GM12878 (cell line): ENCODE results near the gene ZNF765.

ENCODE experiments used
- ASH2L ChIP-seq: fragments of 300-600, 200-600 bp; sonication (generic); IDR thresholded peaks from 2 replicates; pipeline ENCODE4 v1.6.1; 2017; ENCODE audit warnings: low read depth, mild to moderate bottlenecking, borderline replicate concordance
- CTCF ChIP-seq, 3 experiments: IDR thresholded peaks in 2 of 3; conservative IDR thresholded peaks in 1 of 3; 2 replicates each; pipeline ENCODE4 v1.5.1; 2011; ENCODE audit warnings: low read depth in 3 of 3, low read length in 3 of 3, mild to moderate bottlenecking in 3 of 3, control low read depth in 2 of 3, moderate library complexity in 2 of 3, inconsistent platforms in 1 of 3, mixed read lengths in 1 of 3; ENCODE audit not compliant: control insufficient read depth in 2 of 3, insufficient read depth in 1 of 3; ENCODE audit errors: extremely low read depth in 1 of 3
- ESRRA ChIP-seq: IDR thresholded peaks from 2 replicates; pipeline ENCODE4 v1.6.1; 2012; ENCODE audit warnings: mild to moderate bottlenecking, low read length, improper control_type of control experiment
- ETV6 ChIP-seq, 2 experiments: fragments of 450-650 bp in 1 of 2; IDR thresholded peaks in 1 of 2; conservative IDR thresholded peaks in 1 of 2; 2 replicates each; pipeline ENCODE4 v1.6.1; 2014; ENCODE audit warnings: antibody characterized with exemption in 1 of 2, borderline replicate concordance in 1 of 2, low read depth in 1 of 2, mild to moderate bottlenecking in 1 of 2, moderate library complexity in 1 of 2
- MAX ChIP-seq: IDR thresholded peaks from 2 replicates; pipeline ENCODE4 v1.6.1; 2012; ENCODE audit warnings: low read depth, low read length, improper control_type of control experiment
- PKNOX1 ChIP-seq: fragments of 450-650 bp; IDR thresholded peaks from 2 replicates; pipeline ENCODE4 v1.6.1; 2016; ENCODE audit warnings: mild to moderate bottlenecking
- SIX5 ChIP-seq: IDR thresholded peaks from 2 replicates; pipeline ENCODE4 v1.6.1; 2011; ENCODE audit warnings: mild to moderate bottlenecking, low read depth, low read length, moderate library complexity; ENCODE audit not compliant: severe bottlenecking
- SMAD1 ChIP-seq: fragments of 450-650 bp; IDR thresholded peaks from 2 replicates; pipeline ENCODE4 v1.6.1; 2018; ENCODE audit warnings: mild to moderate bottlenecking, low read depth; ENCODE audit not compliant: partially characterized antibody
- SREBF1 ChIP-seq: IDR thresholded peaks from 2 replicates; pipeline ENCODE4 v1.6.1; 2012; ENCODE audit warnings: mild to moderate bottlenecking, low read length
- TCF12 ChIP-seq: IDR thresholded peaks from 2 replicates; pipeline ENCODE4 v1.6.1; 2011; ENCODE audit warnings: low read depth, mild to moderate bottlenecking, low read length
- YY1 ChIP-seq: IDR thresholded peaks from 2 replicates; pipeline ENCODE4 v1.6.1; 2011; ENCODE audit warnings: low read depth, mild to moderate bottlenecking, low read length
- ZBTB33 ChIP-seq: fragments of 450-650 bp; IDR thresholded peaks from 2 replicates; pipeline ENCODE4 v1.6.1; 2017; ENCODE audit warnings: mild to moderate bottlenecking
- ZNF24 ChIP-seq: fragments of 450-650 bp; IDR thresholded peaks from 2 replicates; pipeline ENCODE4 v1.6.1; 2017; ENCODE audit warnings: antibody characterized with exemption, mild to moderate bottlenecking

GRCh38 chr19:53396525-53396868 lies 1.5 kb downstream of the ZNF765 start:
- TF ChIP-seq MAX (no peak), CTCF (IDR thresholded peaks at IDR 0.05 in 2 of 3, conservative IDR thresholded peaks at IDR 0.05 in 1 of 3; ENCODE audit: control insufficient read depth in 2 of 3, extremely low read depth in 1 of 3, insufficient read depth in 1 of 3, low read depth in 3 of 3, low read length in 3 of 3) (no peak), TCF12 (no peak), ZBTB33 (no peak), ZNF24 (no peak), YY1 (no peak), SMAD1 (no peak), SIX5 (no peak), ETV6 (conservative IDR thresholded peaks at IDR 0.05 in 1 of 2, IDR thresholded peaks at IDR 0.05 in 1 of 2; ENCODE audit: borderline replicate concordance in 1 of 2, low read depth in 1 of 2) (no peak), SREBF1 (no peak), ESRRA (no peak), ASH2L (no peak), PKNOX1 (no peak)
